T-helper 1 cell treated with Interleukin-12 subunit alpha and Interleukin-12 subunit beta and Interleukin-4 antibody, amounts not matched to agents 30 μg/mL and 1 μg/mL, for 36 hours (primary cell): ENCODE data around the gene CACNB2.
"Not testable (repeated sequence)": the region's sequence is repeated elsewhere in the genome, so short reads cannot be mapped to it uniquely, and the experiment has no call there.

Source experiments
- H3K27ac Mint-ChIP-seq: one replicate; pipeline ENCODE4 v1.8.0; 2021; ENCODE audit warnings: mild to moderate bottlenecking, mixed read lengths
- H3K27me3 Mint-ChIP-seq: one replicate; pipeline ENCODE4 v1.8.0; 2021; ENCODE audit warnings: low read depth, mixed read lengths
- H3K36me3 Mint-ChIP-seq: one replicate; pipeline ENCODE4 v1.8.0; 2021; ENCODE audit warnings: low read depth, mixed read lengths
- H3K4me1 Mint-ChIP-seq: one replicate; pipeline ENCODE4 v1.8.0; 2021; ENCODE audit warnings: low read depth, mixed read lengths
- H3K4me3 Mint-ChIP-seq: one replicate; pipeline ENCODE4 v1.8.0; 2021; ENCODE audit warnings: mild to moderate bottlenecking, moderate library complexity, mixed read lengths
- H3K9me3 Mint-ChIP-seq: one replicate; pipeline ENCODE4 v1.8.0; 2021; ENCODE audit warnings: mixed read lengths

Gene CACNB2

GRCh38 chr10:18438361-18439126 lies 298.3 kb downstream of the CACNB2 start:
- no peaks in the 10 kb centered on the region for H3K4me1 Mint-ChIP-seq
- H3K4me3 Mint-ChIP-seq: no peak overlapping the region
- no peaks in the 10 kb centered on the region for H3K9me3 Mint-ChIP-seq
- H3K27ac Mint-ChIP-seq: no peak overlapping the region
- H3K36me3 Mint-ChIP-seq: no peaks in the 10 kb centered on the region
- H3K27me3 Mint-ChIP-seq: no peaks in the 10 kb centered on the region

- no peaks in the 10 kb centered on the region for H3K36me3 Mint-ChIP-seq
- H3K4me1 Mint-ChIP-seq: no peaks in the 10 kb centered on the region
- H3K27me3 Mint-ChIP-seq: no peaks in the 10 kb centered on the region
- H3K4me3 Mint-ChIP-seq: no peak overlapping the region
- no peak overlapping the region for H3K27ac Mint-ChIP-seq
- H3K9me3 Mint-ChIP-seq: no peaks in the 10 kb centered on the region
Measured at GRCh38 chr10:18439601-18440000, 299.4 kb downstream of the CACNB2 start.

GRCh38 chr10:18445635-18446034 lies 305.4 kb downstream of the CACNB2 start:
- not testable (repeated sequence) for H3K9me3 Mint-ChIP-seq, H3K4me3 Mint-ChIP-seq, H3K27me3 Mint-ChIP-seq, H3K4me1 Mint-ChIP-seq, H3K36me3 Mint-ChIP-seq, H3K27ac Mint-ChIP-seq

- no peaks in the 10 kb centered on the region for H3K9me3 Mint-ChIP-seq
- H3K27me3 Mint-ChIP-seq: no peaks in the 10 kb centered on the region
- H3K4me1 Mint-ChIP-seq: no peaks in the 10 kb centered on the region
- H3K4me3 Mint-ChIP-seq: no peak overlapping the region
- H3K27ac Mint-ChIP-seq: no peak overlapping the region
- H3K36me3 Mint-ChIP-seq: no peaks in the 10 kb centered on the region
Measured at GRCh38 chr10:18446205-18446604, 306.0 kb downstream of the CACNB2 start.

- H3K36me3 Mint-ChIP-seq: no peaks in the 10 kb centered on the region
- no peaks in the 10 kb centered on the region for H3K9me3 Mint-ChIP-seq
- no peaks in the 10 kb centered on the region for H3K4me1 Mint-ChIP-seq
- no peak overlapping the region for H3K4me3 Mint-ChIP-seq
- H3K27me3 Mint-ChIP-seq: no peaks in the 10 kb centered on the region
- H3K27ac Mint-ChIP-seq: no peak overlapping the region
Measured at GRCh38 chr10:18449611-18450026, 309.4 kb downstream of the CACNB2 start.

- H3K27me3 Mint-ChIP-seq: no peaks in the 10 kb centered on the region
- H3K9me3 Mint-ChIP-seq: no peaks in the 10 kb centered on the region
- H3K4me3 Mint-ChIP-seq: no peak overlapping the region
- no peaks in the 10 kb centered on the region for H3K4me1 Mint-ChIP-seq
- no peaks in the 10 kb centered on the region for H3K36me3 Mint-ChIP-seq
- no peak overlapping the region for H3K27ac Mint-ChIP-seq
Measured at GRCh38 chr10:18450298-18450697, 310.1 kb downstream of the CACNB2 start.

- H3K36me3 Mint-ChIP-seq: no peaks in the 10 kb centered on the region
- no peak overlapping the region for H3K4me3 Mint-ChIP-seq
- H3K4me1 Mint-ChIP-seq: no peaks in the 10 kb centered on the region
- H3K27ac Mint-ChIP-seq: no peak overlapping the region
- no peaks in the 10 kb centered on the region for H3K27me3 Mint-ChIP-seq
- no peaks in the 10 kb centered on the region for H3K9me3 Mint-ChIP-seq
Measured at GRCh38 chr10:18455086-18455884, 315.1 kb downstream of the CACNB2 start.

GRCh38 chr10:18456984-18457383 lies 316.8 kb downstream of the CACNB2 start:
- Mint-ChIP-seq H3K36me3 (no peaks in the 10 kb centered on the region), H3K4me1 (no peaks in the 10 kb centered on the region), H3K4me3 (no peak overlapping the region), H3K27me3 (no peaks in the 10 kb centered on the region), H3K9me3 (no peaks in the 10 kb centered on the region), H3K27ac (no peak overlapping the region)

GRCh38 chr10:18460032-18460431 lies 319.8 kb downstream of the CACNB2 start:
- no peaks in the 10 kb centered on the region for H3K4me1 Mint-ChIP-seq
- H3K4me3 Mint-ChIP-seq: no peak overlapping the region
- no peak overlapping the region for H3K27ac Mint-ChIP-seq
- H3K9me3 Mint-ChIP-seq: no peaks in the 10 kb centered on the region
- H3K27me3 Mint-ChIP-seq: no peaks in the 10 kb centered on the region
- H3K36me3 Mint-ChIP-seq: no peaks in the 10 kb centered on the region

GRCh38 chr10:18463673-18464211 lies 323.5 kb downstream of the CACNB2 start:
- no peaks in the 10 kb centered on the region for H3K9me3 Mint-ChIP-seq
- H3K27me3 Mint-ChIP-seq: no peaks in the 10 kb centered on the region
- H3K36me3 Mint-ChIP-seq: no peaks in the 10 kb centered on the region
- H3K4me1 Mint-ChIP-seq: no peaks in the 10 kb centered on the region
- H3K27ac Mint-ChIP-seq: no peak overlapping the region
- H3K4me3 Mint-ChIP-seq: no peak overlapping the region

- Mint-ChIP-seq H3K4me1 (peaks cover 3% of the 10 kb centered on the region), H3K4me3 (no peak overlapping the region), H3K27ac (no peak overlapping the region), H3K9me3 (no peaks in the 10 kb centered on the region), H3K27me3 (no peaks in the 10 kb centered on the region), H3K36me3 (no peaks in the 10 kb centered on the region)
Measured at GRCh38 chr10:18469125-18469524, 328.9 kb downstream of the CACNB2 start.

- Mint-ChIP-seq H3K27ac (no peak overlapping the region), H3K4me3 (no peak overlapping the region), H3K4me1 (peaks cover 7% of the 10 kb centered on the region), H3K27me3 (no peaks in the 10 kb centered on the region), H3K36me3 (no peaks in the 10 kb centered on the region), H3K9me3 (no peaks in the 10 kb centered on the region)
Measured at GRCh38 chr10:18472977-18473376, 332.8 kb downstream of the CACNB2 start.

GRCh38 chr10:18473424-18474117 lies 333.3 kb downstream of the CACNB2 start:
- Mint-ChIP-seq H3K27me3 (no peaks in the 10 kb centered on the region), H3K4me3 (no peak overlapping the region), H3K27ac (no peak overlapping the region), H3K9me3 (no peaks in the 10 kb centered on the region), H3K4me1 (peaks cover 7% of the 10 kb centered on the region), H3K36me3 (no peaks in the 10 kb centered on the region)

- H3K27ac Mint-ChIP-seq: no peak overlapping the region
- peaks cover 7% of the 10 kb centered on the region for H3K4me1 Mint-ChIP-seq
- H3K36me3 Mint-ChIP-seq: no peaks in the 10 kb centered on the region
- H3K4me3 Mint-ChIP-seq: no peak overlapping the region
- no peaks in the 10 kb centered on the region for H3K27me3 Mint-ChIP-seq
- H3K9me3 Mint-ChIP-seq: no peaks in the 10 kb centered on the region
Measured at GRCh38 chr10:18474118-18474455, 333.9 kb downstream of the CACNB2 start.
